Measurements from ENCODE around the gene UPK1B.

GRCh38 chr3:119181765-119182164 lies 8.4 kb downstream of the UPK1B start:
- TF ChIP-seq REST (IDR thresholded peaks at IDR 0.05; ENCODE audit: insufficient read depth in 1 of 2, low read depth in 2 of 2, low read length in 2 of 2): no peak
- no peak for TF ChIP-seq POLR2AphosphoS5 (IDR thresholded peaks at IDR 0.05; ENCODE audit: low read depth, low read length)
- TF ChIP-seq TAF1 (IDR thresholded peaks at IDR 0.05; ENCODE audit: borderline replicate concordance, insufficient read depth, low read length): no peak
- no peak for TF ChIP-seq SIN3A (IDR thresholded peaks at IDR 0.05; ENCODE audit: borderline replicate concordance, insufficient read depth, low read length)
